ENCODE results near the gene RPUSD3.

Gene RPUSD3

DNA sequence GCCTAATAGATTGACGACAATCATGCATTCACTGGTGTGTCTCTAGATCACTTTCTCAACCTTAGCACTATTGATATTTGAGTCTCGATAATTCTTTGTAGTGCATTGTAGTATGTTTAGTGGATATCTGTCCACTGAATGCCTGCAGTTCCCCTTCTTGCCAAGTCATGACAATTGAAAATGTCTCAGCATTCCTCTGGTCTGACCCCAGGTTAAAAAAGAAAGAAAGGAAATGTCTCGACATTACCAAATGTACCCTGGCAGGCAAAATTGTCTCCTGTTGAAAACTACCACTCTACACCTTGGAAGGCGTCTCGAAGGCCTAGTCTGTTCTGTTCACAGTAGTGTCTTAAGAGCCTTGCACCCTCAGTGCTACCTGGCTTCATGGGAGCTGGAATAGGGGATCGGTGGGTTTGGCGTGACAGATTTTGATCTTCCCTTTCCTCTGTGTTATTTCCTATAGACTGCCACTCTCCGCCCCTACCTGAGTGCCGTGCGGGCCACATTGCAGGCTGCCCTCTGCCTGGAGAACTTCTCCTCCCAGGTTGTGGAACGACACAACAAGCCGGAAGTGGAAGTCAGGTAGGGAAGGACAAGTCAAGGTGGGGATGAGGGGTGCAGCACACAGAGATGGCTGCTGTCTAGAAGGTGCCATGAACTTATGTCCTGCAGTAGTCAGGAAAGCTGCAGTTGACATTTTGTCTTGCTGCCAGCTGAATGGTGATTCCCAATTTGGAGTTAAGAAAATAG is 46.4 kb downstream of the RPUSD3 start:
- DNase-seq, result no peak

DNA sequence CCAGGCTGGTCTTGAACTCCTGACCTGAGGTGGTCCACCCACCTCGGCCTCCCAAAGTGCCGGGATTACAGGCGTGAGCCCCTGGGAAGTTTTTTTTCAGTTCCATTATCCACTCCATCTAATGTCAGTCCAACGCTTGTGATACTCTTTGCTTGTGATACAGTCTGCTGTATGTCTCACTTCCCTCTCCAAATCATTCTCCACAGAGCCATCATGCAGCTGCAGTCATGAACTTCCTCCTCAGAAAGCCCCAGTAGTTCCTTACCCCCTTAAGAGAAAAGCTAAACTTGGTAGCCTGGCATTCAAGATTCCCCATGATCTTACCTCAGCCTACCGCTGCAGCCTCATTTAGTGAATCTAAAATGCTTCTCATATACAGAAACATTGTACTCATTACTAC is 48.6 kb downstream of the RPUSD3 start:
- no peak for DNase-seq

DNA sequence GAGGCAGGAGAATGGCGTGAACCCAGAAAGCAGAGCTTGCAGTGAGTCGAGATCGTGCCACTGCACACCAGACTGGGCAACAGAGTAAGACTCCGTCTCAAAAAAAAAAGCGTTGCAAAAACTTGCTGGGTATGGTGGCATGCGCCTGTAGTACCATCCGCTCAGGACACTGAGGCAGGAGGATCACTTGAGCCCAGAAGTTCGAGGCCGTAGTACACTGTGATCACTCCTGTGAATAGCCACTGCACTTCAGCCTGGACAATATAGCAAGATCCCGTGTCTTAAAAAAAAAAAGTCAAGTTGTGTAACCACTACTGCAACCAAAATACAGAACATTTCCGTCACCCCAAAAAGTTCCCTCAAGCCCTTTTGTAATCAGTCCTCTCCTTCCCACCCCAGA is 49.4 kb downstream of the RPUSD3 start:
- no peak for DNase-seq

DNA sequence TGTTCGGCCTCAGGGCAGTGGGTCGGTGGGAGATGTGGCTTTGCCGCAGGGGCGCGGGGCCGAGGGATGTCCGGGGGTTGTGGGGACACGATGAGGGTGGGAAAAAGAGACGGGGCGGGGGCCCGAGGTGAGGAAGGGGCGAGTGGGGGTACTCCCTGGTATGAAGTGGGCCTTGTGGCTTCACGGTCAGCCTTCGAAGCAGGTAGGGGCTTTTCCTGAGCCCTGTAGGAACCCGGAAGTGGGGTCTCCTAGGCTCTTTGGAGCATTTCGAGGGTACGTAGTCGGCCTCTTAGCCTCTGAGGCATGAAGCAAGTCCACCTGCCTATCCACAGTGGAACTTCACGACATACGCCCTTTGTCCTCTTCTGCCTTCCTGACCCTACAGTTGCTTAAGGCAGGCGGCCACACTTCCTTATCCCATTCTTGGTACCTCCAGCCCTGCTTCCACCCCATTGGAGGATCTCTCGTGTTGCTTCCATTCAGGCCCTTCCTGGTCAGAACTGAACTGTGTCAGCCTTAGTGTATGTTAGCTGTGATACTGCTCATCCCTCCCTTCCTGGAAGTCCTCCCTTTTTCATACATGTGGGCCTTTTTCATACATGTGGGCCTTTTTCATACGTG is 50.5 kb downstream of the RPUSD3 start:
- DNase-seq, result no peak

DNA sequence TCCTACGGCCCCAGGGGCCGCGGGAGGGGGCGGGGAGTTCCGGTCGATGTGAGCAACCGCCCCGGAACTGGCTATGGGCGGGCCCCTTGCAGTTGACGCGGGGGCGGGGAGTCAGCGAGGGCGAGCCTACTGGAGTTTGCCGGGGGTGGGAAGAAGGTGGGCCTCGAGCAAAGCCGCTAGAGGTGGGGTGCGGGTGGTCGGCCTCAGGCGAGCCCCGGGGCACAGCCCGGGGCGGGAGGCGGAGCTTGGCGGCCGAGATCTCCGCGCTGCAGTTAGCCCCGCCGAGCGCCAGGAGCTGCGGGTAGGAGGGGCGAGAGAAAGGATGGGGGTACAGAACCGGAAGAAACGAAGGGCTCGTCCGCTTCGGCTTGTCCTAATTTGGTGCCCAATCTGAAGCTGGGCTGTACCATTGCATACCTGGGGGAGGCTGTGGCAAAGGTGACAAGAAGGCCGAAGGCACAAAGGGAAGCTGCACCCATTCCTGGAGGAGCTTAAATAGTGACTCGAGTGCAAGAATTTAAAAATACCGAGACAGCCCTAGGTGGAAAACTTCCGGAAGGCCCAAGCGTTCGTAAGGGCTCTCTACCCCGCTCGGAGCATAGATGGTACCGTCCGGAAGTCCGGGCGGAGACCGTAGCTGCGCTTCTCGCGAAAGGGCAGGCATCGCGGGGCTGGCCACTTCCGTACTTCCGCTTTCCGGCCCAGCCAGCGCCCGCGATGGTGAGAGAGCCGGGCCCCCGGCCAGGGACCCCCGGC is 51.2 kb downstream of the RPUSD3 start, which contains the start of the genes ARPC4 and TADA3:
Gene ARPC4 (plus strand): TSS at position 678 of the 756 bp plus-strand sequence. CDS start 40 bp downstream, at position 718.
Gene TADA3 (minus strand): TSS at position 69 of the 756 bp plus-strand sequence. CDS start 1,007 bp downstream, outside the sequence.
- DNase-seq, result peak; percentile 87

DNA sequence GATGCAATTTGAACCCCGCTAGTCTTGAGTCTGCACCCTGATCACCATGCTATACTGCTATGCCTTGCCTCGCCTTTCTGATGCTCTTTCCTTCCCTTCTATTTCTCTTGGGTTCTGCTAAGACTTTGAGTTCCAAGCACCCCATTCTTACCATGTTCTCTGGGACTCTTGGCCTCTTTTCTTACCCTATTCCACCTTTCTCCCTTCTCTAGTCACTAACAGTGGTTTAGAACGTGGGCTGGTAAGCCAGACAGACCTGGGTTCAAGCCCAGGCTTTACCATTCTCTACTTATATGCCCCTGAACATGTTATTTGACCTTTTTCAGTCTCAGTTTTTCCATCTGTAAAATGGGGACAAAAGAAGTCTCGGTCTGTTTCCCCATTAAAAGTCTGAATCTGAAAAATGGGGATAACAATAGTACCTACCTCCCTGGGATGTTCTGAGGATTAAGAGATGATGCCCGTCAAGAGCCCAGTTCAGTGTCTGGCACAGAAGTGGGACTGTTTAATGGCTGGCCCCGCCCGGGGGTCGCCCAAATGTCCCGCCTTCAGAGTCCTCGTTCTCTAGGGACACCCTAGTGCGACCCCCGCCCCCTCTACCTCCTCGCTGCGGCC is 51.9 kb downstream of the RPUSD3 start:
- DNase-seq, result no peak

DNA sequence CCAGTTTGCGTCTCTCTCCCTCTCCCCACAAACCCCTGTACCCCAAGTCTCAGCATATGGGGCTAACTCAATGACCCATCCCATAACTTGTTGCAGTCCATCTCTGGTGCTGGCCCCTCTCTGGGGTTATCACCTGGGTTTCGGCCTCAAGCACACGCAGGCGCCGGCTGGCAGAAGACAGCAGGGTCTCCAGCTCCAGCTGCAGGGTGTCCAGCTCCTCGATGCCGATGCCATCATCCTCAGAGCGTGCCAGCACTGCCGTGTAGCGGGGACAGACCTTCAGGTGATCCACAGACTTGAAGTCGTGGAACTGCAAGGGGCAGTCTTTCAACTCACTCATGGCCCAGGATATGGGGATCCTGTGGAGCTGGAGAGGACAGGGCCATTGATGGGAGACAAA is 52.7 kb downstream of the RPUSD3 start:
- DNase-seq, result no peak
